Lung (tissue), 12 donors: Measurements from ENCODE around the gene CEP152. TPM values are rescaled to one million over a fixed set of nuclear protein-coding genes. Genes with fewer than 3 reads are reported as not detected.
A peak's percentile ranks its signal among the peaks of the same experiment; 100 is the strongest.
"Not testable (repeated sequence)": the region's sequence is repeated elsewhere in the genome, so short reads cannot be mapped to it uniquely, and the experiment has no call there.

Experiments
- ATAC-seq: fragments of 200-7000 bp; cut with Tn5 transposase; one replicate; pipeline ENCODE4 v1.9.1; 2020; ENCODE audit warnings: moderate number of reproducible peaks; ENCODE audit not compliant: insufficient read depth, low FRiP score
- DNase-seq, 3 donors: peaks; one replicate each; pipeline ENCODE4 v3.0.0-alpha.2; 2013 to 2017
- H3K27ac ChIP-seq, 2 donors: one replicate each; pipeline ENCODE4 v1.5.1; 2013; ENCODE audit warnings: mild to moderate bottlenecking in 2 of 2, moderate library complexity in 2 of 2, control low read depth in 1 of 2, inconsistent platforms in 1 of 2, low read depth in 1 of 2, low read length in 1 of 2
- H3K27me3 ChIP-seq, 3 donors: one replicate each; pipeline ENCODE4 v1.5.1; 2013; ENCODE audit warnings: low read length in 2 of 3; ENCODE audit not compliant: control insufficient read depth in 3 of 3, insufficient read depth in 3 of 3
- H3K36me3 ChIP-seq, 4 donors: one replicate each; pipeline ENCODE4 v1.5.1; 2013; ENCODE audit warnings: low read length in 4 of 4, mild to moderate bottlenecking in 1 of 4, moderate library complexity in 1 of 4; ENCODE audit not compliant: control insufficient read depth in 4 of 4, insufficient read depth in 4 of 4
- H3K4me1 ChIP-seq, 5 donors: one replicate each; pipeline ENCODE4 v1.5.1; 2013; ENCODE audit warnings: low read length in 5 of 5, mild to moderate bottlenecking in 2 of 5, moderate library complexity in 1 of 5; ENCODE audit not compliant: control insufficient read depth in 5 of 5, insufficient read depth in 5 of 5
- H3K4me3 ChIP-seq: one replicate; pipeline ENCODE4 v1.5.1; 2013; ENCODE audit warnings: mild to moderate bottlenecking, control low read depth, moderate library complexity
- H3K9ac ChIP-seq, 2 donors: one replicate each; pipeline ENCODE4 v1.5.1; 2013; ENCODE audit warnings: low read length in 2 of 2, control low read depth in 1 of 2; ENCODE audit not compliant: insufficient read depth in 1 of 2
- H3K9me3 ChIP-seq, 4 donors: one replicate each; pipeline ENCODE4 v1.5.1; 2013; ENCODE audit warnings: low read length in 3 of 4, mild to moderate bottlenecking in 1 of 4, moderate library complexity in 1 of 4; ENCODE audit not compliant: control insufficient read depth in 4 of 4, insufficient read depth in 3 of 4
- CTCF ChIP-seq: IDR thresholded peaks from 2 replicates; pipeline ENCODE4 v1.5.1; 2012; ENCODE audit warnings: mild to moderate bottlenecking; ENCODE audit errors: control extremely low read depth, extremely low read depth
- WGBS, 2 donors: extraction: QIAGEN DNeasy Blood & Tissue Kit; methylation state at CpG; one replicate each; pipeline ENCODE4 v1.1.7; 2013; 5-methylcytosine and 5-hydroxymethylcytosine counted together
- polyA plus RNA-seq, 2 donors: library from polyadenylated mRNA; stranded (reverse); fragments of 200-250 nt; gene quantifications; one replicate each; pipeline ENCODE4 v1.2.1, GENCODE V29; 2013
- total RNA-seq, 2 donors: library from RNA; depleted of rRNA in 1 of 2; stranded (reverse); fragments of >200 nt in 1 of 2; gene quantifications; one replicate each; pipeline ENCODE4 v1.2.1, GENCODE V29; 2014 to 2021
- donor health status: control.
- donor health status: control.
- donor health status: Bipolar disorder and iron deficiency.
- donor health status: healthy.
- donor health status: DM: yes; HTN: yes; CAD: no.

The CEP152 gene
- total and polyA plus RNA-seq, 4 donors, result 0.86 to 15.4 (median 3.0) TPM

- Histone ChIP-seq H3K9ac (no peak overlapping the region), H3K4me3 (no peak overlapping the region)
These were observed 16.2 kb downstream of the CEP152 start for GRCh38 chr15:48794697-48795134.

GRCh38 chr15:48792408-48792807 lies 18.5 kb downstream of the CEP152 start:
- H3K4me3 ChIP-seq, result no peak overlapping the region
- H3K4me1 ChIP-seq, result peaks cover 0 to 2% (median 0%) of the 10 kb centered on the region in 5 donors
- ATAC-seq (no peak), DNase-seq (no peak)
- TF ChIP-seq CTCF, result no peak
- no peak overlapping the region for H3K9ac ChIP-seq
- no peaks in the 10 kb centered on the region for H3K27me3 ChIP-seq
- no peaks in the 10 kb centered on the region for H3K9me3 ChIP-seq
- 48 to 70% methylated on average over 3 of the region's 3 CpGs for WGBS, 2 donors
- peaks cover 0 to 10% (median 3%) of the 10 kb centered on the region in 4 donors for H3K36me3 ChIP-seq
- H3K27ac ChIP-seq, result no peak overlapping the region

More at GRCh38 chr15:48794697-48795134, 16.2 kb downstream of the CEP152 start:
- peaks cover 0 to 2% (median 0%) of the 10 kb centered on the region in 5 donors for H3K4me1 ChIP-seq
- 52 to 64% methylated on average over 2 of the region's 2 CpGs for WGBS, 2 donors
- H3K9me3 ChIP-seq, result no peaks in the 10 kb centered on the region
- peak overlapping the region in 1 of 2 donors; percentile 46 for H3K27ac ChIP-seq
- ATAC-seq (peak; percentile 58), DNase-seq (peak in 1 of 3 donors; percentile 17)
- H3K36me3 ChIP-seq, result peaks cover 0 to 12% (median under 1%) of the 10 kb centered on the region in 4 donors
- no peaks in the 10 kb centered on the region for H3K27me3 ChIP-seq
- no peak for TF ChIP-seq CTCF

GRCh38 chr15:48790466-48791115 lies 20.3 kb downstream of the CEP152 start:
- WGBS, 2 donors, result 97% methylated on average over 12 of the region's 12 CpGs
- not testable (repeated sequence) for H3K4me1 ChIP-seq, ATAC-seq, H3K9me3 ChIP-seq, H3K27me3 ChIP-seq, H3K9ac ChIP-seq, DNase-seq, H3K4me3 ChIP-seq, H3K27ac ChIP-seq, H3K36me3 ChIP-seq

- H3K9ac ChIP-seq, result no peak overlapping the region
- DNase-seq, result no peak
- no peak overlapping the region for H3K27ac ChIP-seq
- no peak overlapping the region for H3K4me3 ChIP-seq
- H3K27me3 ChIP-seq, result no peaks in the 10 kb centered on the region
- H3K4me1 ChIP-seq, result peaks cover 0 to 2% (median 0%) of the 10 kb centered on the region in 5 donors
- H3K36me3 ChIP-seq, result peaks cover 0 to 9% (median 4%) of the 10 kb centered on the region in 4 donors
- ATAC-seq, result no peak
- H3K9me3 ChIP-seq, result no peaks in the 10 kb centered on the region
- WGBS, 2 donors, result 79 to 83% methylated on average over 2 of the region's 2 CpGs
- no peak for TF ChIP-seq CTCF
These were observed 25.2 kb downstream of the CEP152 start for GRCh38 chr15:48785712-48786111.
